Right lobe of liver (tissue), 4 donors: ENCODE measurements around the gene CMKLR1.

ENCODE experiments used
- POLR2A ChIP-seq: fragments of 450-650 bp; IDR thresholded peaks from one replicate; pipeline ENCODE4 v1.6.1; 2017; ENCODE audit warnings: antibody characterized with exemption, mild to moderate bottlenecking
- TF ChIP-seq, protein P1 (sequence below), 4 donors: fragments of 200-600 bp in 3 of 4; fragments of 450-650 bp in 1 of 4; IDR thresholded peaks; one replicate each; pipeline versions ENCODE4 v1.5.1 to v1.8.0; 2016 to 2022; ENCODE audit warnings: antibody characterized with exemption in 4 of 4, mild to moderate bottlenecking in 2 of 4
- donor health status: DM: no; HTN: no; CAD: no.
- donor health status: DM: no; HTN: no; CAD: no.
- donor health status: DM: no; HTN: yes; CAD: no.

DNA sequence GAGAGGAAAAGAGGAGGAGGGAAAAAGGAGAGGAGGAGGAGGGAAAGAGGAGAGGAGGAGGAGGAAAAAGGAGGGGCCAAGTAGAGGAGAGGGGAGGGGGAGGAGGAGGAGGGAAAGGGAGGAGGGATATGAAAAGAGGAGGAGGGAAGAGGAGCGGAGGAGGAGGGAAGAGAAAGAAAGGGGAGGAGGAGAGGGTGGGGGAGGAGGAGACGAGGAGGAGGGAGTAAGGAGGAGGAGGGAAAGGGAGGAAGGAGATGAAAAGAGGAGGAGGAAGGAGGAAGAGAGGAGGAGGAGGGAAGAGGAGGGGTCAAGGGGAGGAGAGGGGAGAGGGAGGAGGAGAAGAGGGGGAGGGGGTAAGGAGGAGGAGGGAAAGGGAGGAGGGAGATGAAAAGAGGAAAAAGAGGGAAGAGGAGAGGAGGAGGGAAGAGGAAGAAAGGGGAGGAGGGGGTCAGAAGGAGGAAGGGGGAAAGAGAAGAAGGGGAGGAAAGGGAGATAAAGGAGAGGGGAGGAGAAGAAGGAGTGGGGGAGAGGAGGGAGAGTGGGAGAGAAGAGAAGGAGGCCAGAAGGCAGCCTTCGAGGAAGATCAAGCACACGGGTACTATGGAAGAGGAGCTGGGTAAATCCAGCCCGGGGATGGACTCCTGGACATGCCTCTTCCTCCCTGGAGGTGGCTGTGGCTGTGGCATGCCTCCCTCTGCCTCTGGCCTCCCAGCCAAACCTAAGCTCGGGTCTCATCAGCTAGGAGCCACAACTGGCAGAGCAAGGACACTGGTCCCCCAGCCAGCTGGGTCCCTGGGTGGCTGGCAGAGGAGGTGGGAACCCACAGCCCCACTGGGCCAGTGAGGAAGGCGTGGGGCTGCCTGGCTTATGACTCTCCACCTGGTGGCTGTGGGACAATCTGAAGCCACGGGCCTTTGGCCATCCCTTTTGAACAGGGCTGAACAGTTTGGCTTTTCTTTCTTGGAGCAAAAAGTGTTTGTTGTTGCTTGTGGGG is 3.0 kb upstream of the CMKLR1 start:
- TF ChIP-seq, protein P1, sequence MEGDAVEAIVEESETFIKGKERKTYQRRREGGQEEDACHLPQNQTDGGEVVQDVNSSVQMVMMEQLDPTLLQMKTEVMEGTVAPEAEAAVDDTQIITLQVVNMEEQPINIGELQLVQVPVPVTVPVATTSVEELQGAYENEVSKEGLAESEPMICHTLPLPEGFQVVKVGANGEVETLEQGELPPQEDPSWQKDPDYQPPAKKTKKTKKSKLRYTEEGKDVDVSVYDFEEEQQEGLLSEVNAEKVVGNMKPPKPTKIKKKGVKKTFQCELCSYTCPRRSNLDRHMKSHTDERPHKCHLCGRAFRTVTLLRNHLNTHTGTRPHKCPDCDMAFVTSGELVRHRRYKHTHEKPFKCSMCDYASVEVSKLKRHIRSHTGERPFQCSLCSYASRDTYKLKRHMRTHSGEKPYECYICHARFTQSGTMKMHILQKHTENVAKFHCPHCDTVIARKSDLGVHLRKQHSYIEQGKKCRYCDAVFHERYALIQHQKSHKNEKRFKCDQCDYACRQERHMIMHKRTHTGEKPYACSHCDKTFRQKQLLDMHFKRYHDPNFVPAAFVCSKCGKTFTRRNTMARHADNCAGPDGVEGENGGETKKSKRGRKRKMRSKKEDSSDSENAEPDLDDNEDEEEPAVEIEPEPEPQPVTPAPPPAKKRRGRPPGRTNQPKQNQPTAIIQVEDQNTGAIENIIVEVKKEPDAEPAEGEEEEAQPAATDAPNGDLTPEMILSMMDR (IDR thresholded peaks at IDR 0.05) = no peak
- TF ChIP-seq POLR2A = no peak
